GM12878 (cell line): ENCODE measurements around the gene MAGI1. TPM values are rescaled to one million over a fixed set of nuclear protein-coding genes. Genes with fewer than 3 reads are reported as not detected.

Experiments used
- ATAC-seq: fragments of 200-7000 bp; cut with Tn5 transposase; 3 replicates; pipeline ENCODE4 v1.9.1; 2020; ENCODE audit warnings: mild to moderate bottlenecking, moderate library complexity
- BruUV-seq: library from RNA; stranded (reverse); fragments of 400-500 nt; replicated peaks from 2 replicates; lab custom pipeline; 2021; lab: Mats Ljungman, UMichigan
- CTCF ChIA-PET: fragments of 300-600 bp; sonication (Branson Sonifier 250); formaldehyde crosslinking; extraction: SDS; loops from one replicate; lab custom pipeline; 2021; ENCODE audit warnings: inconsistent platforms; lab: Yijun Ruan, JAX
- POLR2A ChIA-PET: fragments of 350-600 bp; formaldehyde crosslinking; extraction: SDS; loops from one replicate; lab custom pipeline; 2021; ENCODE audit warnings: inconsistent platforms; lab: Charles Lee
- RAD21 ChIA-PET: fragments of 300-600 bp; sonication (Branson Sonifier 250); formaldehyde crosslinking; loops from one replicate; lab custom pipeline; 2023; ENCODE audit warnings: antibody characterized with exemption; ENCODE audit not compliant: unreplicated experiment; lab: Charles Lee
- SMC1A ChIA-PET: fragments of 300-600 bp; sonication (Branson Sonifier 250); formaldehyde crosslinking; loops from one replicate; lab custom pipeline; 2023; ENCODE audit not compliant: unreplicated experiment, uncharacterized antibody; lab: Charles Lee
- DNase-seq: peaks from one replicate; pipeline ENCODE4 v3.0.0-alpha.2; 2011; ENCODE audit warnings: low read depth, low spot score
- FAIRE-seq: peaks from 3 replicates; lab custom pipeline; 2011; peaks lifted over from hg19 to GRCh38; lab: Jason Lieb, UNC
- H2AFZ ChIP-seq: 2 replicates; pipeline ENCODE4 v1.6.0; 2011; ENCODE audit warnings: low read depth, low read length, control low read depth; ENCODE audit not compliant: control insufficient read depth
- H3K27ac ChIP-seq: 2 replicates; pipeline ENCODE4 v1.5.1; 2011; ENCODE audit warnings: control low read depth; ENCODE audit not compliant: control insufficient read depth, insufficient read depth
- H3K27me3 ChIP-seq, 2 experiments: replicated peaks in 1 of 2; 2 replicates each; pipeline versions ENCODE4 v1.6.0 to v1.6.1; 2011; ENCODE audit warnings: low read length in 1 of 2; ENCODE audit not compliant: control insufficient read depth in 2 of 2, insufficient read depth in 2 of 2
- H3K36me3 ChIP-seq, 2 experiments: 2 replicates each; pipeline ENCODE4 v1.5.1; 2011; ENCODE audit warnings: low read length in 1 of 2; ENCODE audit not compliant: control insufficient read depth in 2 of 2, insufficient read depth in 2 of 2
- H3K4me1 ChIP-seq: 2 replicates; pipeline ENCODE4 v1.6.1; 2011; ENCODE audit warnings: mild to moderate bottlenecking, low read length, moderate library complexity, mixed read lengths; ENCODE audit not compliant: control insufficient read depth, insufficient read depth
- H3K4me2 ChIP-seq: 2 replicates; pipeline ENCODE4 v1.6.0; 2011; ENCODE audit warnings: control low read depth; ENCODE audit not compliant: control insufficient read depth, insufficient read depth
- H3K4me3 ChIP-seq: fragments of 200-600 bp; sonication (generic); 2 replicates; pipeline ENCODE4 v1.5.1; 2016
- H3K79me2 ChIP-seq: 2 replicates; pipeline ENCODE4 v1.6.0; 2011; ENCODE audit warnings: low read length; ENCODE audit not compliant: control insufficient read depth, insufficient read depth
- H3K9ac ChIP-seq: 2 replicates; pipeline ENCODE4 v1.8.0; 2011; ENCODE audit warnings: low read length, control low read depth, mixed read lengths; ENCODE audit not compliant: control insufficient read depth, insufficient read depth
- H3K9me3 ChIP-seq: replicated peaks from 3 replicates; pipeline ENCODE4 v1.5.1; 2011; ENCODE audit warnings: mild to moderate bottlenecking, low read length; ENCODE audit not compliant: control insufficient read depth, insufficient read depth
- H4K20me1 ChIP-seq: 2 replicates; pipeline ENCODE4 v1.6.0; 2011; ENCODE audit not compliant: control insufficient read depth, insufficient read depth
- BCL11A ChIP-seq: IDR thresholded peaks from 2 replicates; pipeline ENCODE4 v1.6.1; 2011; ENCODE audit warnings: low read depth, low read length
- CHD2 ChIP-seq: IDR thresholded peaks from 2 replicates; pipeline ENCODE4 v1.6.1; 2011; ENCODE audit warnings: low read depth, low read length, improper control_type of control experiment, borderline replicate concordance
- DPF2 ChIP-seq: fragments of 450-650 bp; IDR thresholded peaks from 2 replicates; pipeline ENCODE4 v1.6.1; 2017; ENCODE audit warnings: mild to moderate bottlenecking
- FOXM1 ChIP-seq: IDR thresholded peaks from 2 replicates; pipeline ENCODE4 v1.6.1; 2012; ENCODE audit warnings: low read depth, mild to moderate bottlenecking, inconsistent platforms, low read length, moderate library complexity
- GATAD2B ChIP-seq: fragments of 450-650 bp; conservative IDR thresholded peaks from 2 replicates; pipeline ENCODE4 v1.6.1; 2017; ENCODE audit warnings: low read depth, mild to moderate bottlenecking, moderate library complexity
- HDAC6 ChIP-seq: fragments of 200-600 bp; sonication (generic); IDR thresholded peaks from one replicate; pipeline ENCODE4 v1.8.0; 2017; ENCODE audit warnings: antibody characterized with exemption; ENCODE audit not compliant: unreplicated experiment
- MTA3 ChIP-seq: IDR thresholded peaks from 2 replicates; pipeline ENCODE4 v1.6.1; 2012; ENCODE audit warnings: low read length, inconsistent platforms, borderline replicate concordance
- NRF1 ChIP-seq: conservative IDR thresholded peaks from 2 replicates; pipeline ENCODE4 v1.6.1; 2011; ENCODE audit warnings: mild to moderate bottlenecking, low read depth, low read length, improper control_type of control experiment
- RUNX3 ChIP-seq: IDR thresholded peaks from 2 replicates; pipeline ENCODE4 v1.6.1; 2012; ENCODE audit warnings: low read length, inconsistent platforms
- SIX5 ChIP-seq: IDR thresholded peaks from 2 replicates; pipeline ENCODE4 v1.6.1; 2011; ENCODE audit warnings: mild to moderate bottlenecking, low read depth, low read length, moderate library complexity; ENCODE audit not compliant: severe bottlenecking
- SP1 ChIP-seq: IDR thresholded peaks from one replicate; pipeline ENCODE4 v1.6.1; 2011; ENCODE audit warnings: low read depth, low read length
- SREBF1 ChIP-seq: IDR thresholded peaks from 2 replicates; pipeline ENCODE4 v1.6.1; 2012; ENCODE audit warnings: mild to moderate bottlenecking, low read length
- SREBF2 ChIP-seq: IDR thresholded peaks from 2 replicates; pipeline ENCODE4 v1.6.1; 2012; ENCODE audit warnings: mild to moderate bottlenecking, low read length
- TBL1XR1 ChIP-seq: IDR thresholded peaks from 2 replicates; pipeline ENCODE4 v1.6.1; 2012; ENCODE audit warnings: low read depth, low read length, improper control_type of control experiment
- USF2 ChIP-seq: IDR thresholded peaks from 2 replicates; pipeline ENCODE4 v1.6.1; 2011; ENCODE audit warnings: low read depth, low read length, improper control_type of control experiment, borderline replicate concordance
- WGBS: methylation state at CpG from one replicate; pipeline ENCODE4 v1.1.6; 2016; ENCODE audit warnings: low lambda C conversion rate; ENCODE audit not compliant: insufficient replicate concordance, insufficient coverage; ENCODE audit errors: missing lambda C conversion rate; 5-methylcytosine and 5-hydroxymethylcytosine counted together
- in situ Hi-C: fragments of 300-500 bp; cut with MboI; formaldehyde crosslinking; loops from 9 replicates; pipeline ENCODE4 v1.14.3; 2018; ENCODE audit warnings: mixed read lengths
- intact Hi-C: fragments of 100-400 bp; cut with micrococcal nuclease; formaldehyde crosslinking; loops from one replicate; pipeline ENCODE4 v1.14.2; 2022; ENCODE audit not compliant: unreplicated experiment
- polyA plus RNA-seq, 11 experiments: library from polyadenylated mRNA; depleted of rRNA in 4 of 11; unstranded in 6 of 11; stranded (reverse) in 5 of 11; fragments of >200 nt; fragmentation: Nextera tagmentation in 4 of 11; fragmentation: Illumina TruSeq in 1 of 11; extraction: Ambion mirVana in 4 of 11; extraction: Trizol in 1 of 11; gene quantifications; 1 replicate in 1 of 11; 2 replicates in 10 of 11; pipeline versions ENCODE4 v1.2.1 to v1.2.3, GENCODE V29; 2011 to 2016; ENCODE audit warnings: inconsistent platforms in 2 of 11, missing spikeins in 2 of 11, low read depth in 1 of 11
- total RNA-seq, 4 experiments: library from RNA; depleted of rRNA in 3 of 4; stranded (reverse); fragments of >200 nt in 3 of 4; fragmentation: Illumina TruSeq in 1 of 4; extraction: Trizol in 1 of 4; gene quantifications; 2 replicates each; pipeline versions ENCODE4 v1.2.1 to v1.2.3, GENCODE V29; 2013 to 2021
- TF ChIP-seq, protein P1 (sequence below): fragments of 450-650 bp; IDR thresholded peaks from 2 replicates; pipeline ENCODE4 v1.6.1; 2017; ENCODE audit warnings: mild to moderate bottlenecking, low read depth, inconsistent platforms; ENCODE audit not compliant: poor library complexity, severe bottlenecking
- TF ChIP-seq, protein P2 (sequence below): fragments of 450-650 bp; IDR thresholded peaks from 2 replicates; pipeline ENCODE4 v1.6.1; 2017; ENCODE audit warnings: low read depth, mild to moderate bottlenecking, moderate library complexity
- TF ChIP-seq, protein P3 (sequence below): IDR thresholded peaks from 2 replicates; pipeline ENCODE4 v1.6.1; 2011; ENCODE audit warnings: borderline replicate concordance, low read depth, mild to moderate bottlenecking, moderate library complexity, low read length; ENCODE audit not compliant: insufficient read depth, poor library complexity, severe bottlenecking
- TF ChIP-seq, protein P4 (sequence below): fragments of 450-650 bp; IDR thresholded peaks from 2 replicates; pipeline ENCODE4 v1.6.1; 2016; ENCODE audit warnings: mild to moderate bottlenecking

Gene MAGI1
- total and polyA plus RNA-seq, 10 of the 15 experiments (the other 5 are each of a cell fraction or from before 2014, with no cell fraction given), result 0.02 to 3.3 (median 0.29) TPM; not detected in 1

GRCh38 chr3:65960087-65960486, 78.6 kb downstream of the MAGI1 start (continued):
- TF ChIP-seq SREBF2, result no peak
- no peak for TF ChIP-seq MTA3
- TF ChIP-seq SREBF1, result no peak
- TF ChIP-seq, protein P1, sequence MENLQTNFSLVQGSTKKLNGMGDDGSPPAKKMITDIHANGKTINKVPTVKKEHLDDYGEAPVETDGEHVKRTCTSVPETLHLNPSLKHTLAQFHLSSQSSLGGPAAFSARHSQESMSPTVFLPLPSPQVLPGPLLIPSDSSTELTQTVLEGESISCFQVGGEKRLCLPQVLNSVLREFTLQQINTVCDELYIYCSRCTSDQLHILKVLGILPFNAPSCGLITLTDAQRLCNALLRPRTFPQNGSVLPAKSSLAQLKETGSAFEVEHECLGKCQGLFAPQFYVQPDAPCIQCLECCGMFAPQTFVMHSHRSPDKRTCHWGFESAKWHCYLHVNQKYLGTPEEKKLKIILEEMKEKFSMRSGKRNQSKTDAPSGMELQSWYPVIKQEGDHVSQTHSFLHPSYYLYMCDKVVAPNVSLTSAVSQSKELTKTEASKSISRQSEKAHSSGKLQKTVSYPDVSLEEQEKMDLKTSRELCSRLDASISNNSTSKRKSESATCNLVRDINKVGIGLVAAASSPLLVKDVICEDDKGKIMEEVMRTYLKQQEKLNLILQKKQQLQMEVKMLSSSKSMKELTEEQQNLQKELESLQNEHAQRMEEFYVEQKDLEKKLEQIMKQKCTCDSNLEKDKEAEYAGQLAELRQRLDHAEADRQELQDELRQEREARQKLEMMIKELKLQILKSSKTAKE, result no peak
- no peak for TF ChIP-seq SP1
- no peak for TF ChIP-seq DPF2
- no peak for TF ChIP-seq BCL11A
- no peak for TF ChIP-seq GATAD2B
- no peak for TF ChIP-seq SIX5
- no peak for TF ChIP-seq FOXM1
- TF ChIP-seq, protein P2, sequence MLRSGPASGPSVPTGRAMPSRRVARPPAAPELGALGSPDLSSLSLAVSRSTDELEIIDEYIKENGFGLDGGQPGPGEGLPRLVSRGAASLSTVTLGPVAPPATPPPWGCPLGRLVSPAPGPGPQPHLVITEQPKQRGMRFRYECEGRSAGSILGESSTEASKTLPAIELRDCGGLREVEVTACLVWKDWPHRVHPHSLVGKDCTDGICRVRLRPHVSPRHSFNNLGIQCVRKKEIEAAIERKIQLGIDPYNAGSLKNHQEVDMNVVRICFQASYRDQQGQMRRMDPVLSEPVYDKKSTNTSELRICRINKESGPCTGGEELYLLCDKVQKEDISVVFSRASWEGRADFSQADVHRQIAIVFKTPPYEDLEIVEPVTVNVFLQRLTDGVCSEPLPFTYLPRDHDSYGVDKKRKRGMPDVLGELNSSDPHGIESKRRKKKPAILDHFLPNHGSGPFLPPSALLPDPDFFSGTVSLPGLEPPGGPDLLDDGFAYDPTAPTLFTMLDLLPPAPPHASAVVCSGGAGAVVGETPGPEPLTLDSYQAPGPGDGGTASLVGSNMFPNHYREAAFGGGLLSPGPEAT, result no peak

DNA sequence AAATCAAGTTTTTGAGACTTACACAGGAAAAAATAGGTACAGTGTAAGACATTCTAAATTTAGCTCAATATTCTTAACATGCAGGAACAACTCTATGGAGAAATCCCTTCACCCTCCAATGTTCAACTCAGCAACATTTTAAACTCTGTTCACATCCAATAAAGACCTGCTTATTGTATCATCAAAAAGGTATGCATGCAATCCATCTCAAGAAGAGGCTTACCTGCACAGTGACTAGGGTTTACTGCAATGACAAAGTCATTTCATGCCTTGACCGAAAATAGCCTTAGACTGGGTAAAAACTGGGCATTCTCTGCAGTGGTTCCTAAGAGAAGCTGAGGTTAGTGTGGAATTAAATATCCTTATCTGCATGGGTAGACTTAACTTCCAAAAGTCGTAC, 80.5 kb downstream of the MAGI1 start:
- SMC1A ChIA-PET, result interaction anchor here (0.5 kb wide), 1 partner anchor 62 kb away, joined by 3 read pairs; no protein-coding TSS in a partner anchor
- POLR2A ChIA-PET, result no interaction called here
- DNase-seq, result no peak
- CTCF ChIA-PET, result no interaction called here
- no peak overlapping the region for H3K27ac ChIP-seq
- in situ Hi-C loops, result no loop called here
- H3K79me2 ChIP-seq, result no peaks in the 10 kb centered on the region
- H3K4me1 ChIP-seq, result no peaks in the 10 kb centered on the region
- 23% methylated on average over 2 of the region's 2 CpGs for WGBS
- no peaks in the 10 kb centered on the region for H4K20me1 ChIP-seq
- no peak for FAIRE-seq
- no TSS peak for BruUV-seq
- no peaks in the 10 kb centered on the region for H3K27me3 ChIP-seq
- ATAC-seq, result no peak
- H3K9ac ChIP-seq, result no peak overlapping the region
- H3K36me3 ChIP-seq, result no peaks in the 10 kb centered on the region
- intact Hi-C loops, result no loop called here
- H3K4me2 ChIP-seq, result no peak overlapping the region
- no peak overlapping the region for H3K4me3 ChIP-seq
- H2AFZ ChIP-seq, result no peak overlapping the region
- H3K9me3 ChIP-seq, result no peaks in the 10 kb centered on the region
- RAD21 ChIA-PET, result no interaction called here
- TF ChIP-seq CHD2, result no peak
- TF ChIP-seq, protein P3, sequence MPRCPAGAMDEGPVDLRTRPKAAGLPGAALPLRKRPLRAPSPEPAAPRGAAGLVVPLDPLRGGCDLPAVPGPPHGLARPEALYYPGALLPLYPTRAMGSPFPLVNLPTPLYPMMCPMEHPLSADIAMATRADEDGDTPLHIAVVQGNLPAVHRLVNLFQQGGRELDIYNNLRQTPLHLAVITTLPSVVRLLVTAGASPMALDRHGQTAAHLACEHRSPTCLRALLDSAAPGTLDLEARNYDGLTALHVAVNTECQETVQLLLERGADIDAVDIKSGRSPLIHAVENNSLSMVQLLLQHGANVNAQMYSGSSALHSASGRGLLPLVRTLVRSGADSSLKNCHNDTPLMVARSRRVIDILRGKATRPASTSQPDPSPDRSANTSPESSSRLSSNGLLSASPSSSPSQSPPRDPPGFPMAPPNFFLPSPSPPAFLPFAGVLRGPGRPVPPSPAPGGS, result no peak
- TF ChIP-seq TBL1XR1, result no peak
- TF ChIP-seq USF2, result no peak
- TF ChIP-seq, protein P4, sequence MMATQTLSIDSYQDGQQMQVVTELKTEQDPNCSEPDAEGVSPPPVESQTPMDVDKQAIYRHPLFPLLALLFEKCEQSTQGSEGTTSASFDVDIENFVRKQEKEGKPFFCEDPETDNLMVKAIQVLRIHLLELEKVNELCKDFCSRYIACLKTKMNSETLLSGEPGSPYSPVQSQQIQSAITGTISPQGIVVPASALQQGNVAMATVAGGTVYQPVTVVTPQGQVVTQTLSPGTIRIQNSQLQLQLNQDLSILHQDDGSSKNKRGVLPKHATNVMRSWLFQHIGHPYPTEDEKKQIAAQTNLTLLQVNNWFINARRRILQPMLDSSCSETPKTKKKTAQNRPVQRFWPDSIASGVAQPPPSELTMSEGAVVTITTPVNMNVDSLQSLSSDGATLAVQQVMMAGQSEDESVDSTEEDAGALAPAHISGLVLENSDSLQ, result no peak
- no peak for TF ChIP-seq RUNX3
- no peak for TF ChIP-seq HDAC6
- TF ChIP-seq NRF1, result no peak
